ENCODE results near the gene DACT2.

Gene DACT2

DNA sequence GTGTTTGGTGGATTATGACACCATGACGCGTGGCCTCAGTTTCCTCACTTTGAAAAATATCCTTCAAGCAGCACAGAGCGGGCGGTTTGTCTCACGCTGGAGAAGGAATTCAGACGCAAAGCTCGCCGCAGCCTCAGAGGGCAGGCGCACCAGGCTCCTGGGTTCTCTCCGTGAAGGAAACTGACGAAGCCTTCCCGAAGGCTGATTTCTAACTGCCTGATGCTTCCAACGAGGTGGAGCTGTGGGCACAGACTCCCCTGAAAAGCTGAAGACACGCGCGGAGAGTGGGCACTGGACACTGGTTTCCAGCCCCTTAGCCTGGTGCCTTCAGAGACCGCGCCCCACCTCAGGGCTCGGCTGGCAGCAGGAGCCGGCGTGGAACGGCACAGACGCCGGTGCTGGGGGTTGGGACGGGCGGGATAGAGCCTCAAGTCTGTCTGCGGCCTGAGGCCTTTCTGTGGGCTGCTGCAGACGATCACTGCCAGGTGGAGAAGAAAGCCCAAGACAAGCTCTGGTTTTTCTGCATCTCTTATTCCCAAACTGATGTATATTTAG, 56.1 kb downstream of the DACT2 start:
- H3K27me3 ChIP-seq (ENCODE audit: control insufficient read depth in 5 of 5, insufficient read depth in 4 of 5, low read length in 5 of 5): peaks cover 4 to 11% (median 8%) of the 10 kb centered on the region in 5 donors
- H3K4me1 ChIP-seq (ENCODE audit: control insufficient read depth in 5 of 5, insufficient read depth in 5 of 5, low read length in 5 of 5): no peaks in the 10 kb centered on the region
- H3K9me3 ChIP-seq (ENCODE audit: control insufficient read depth in 5 of 5, low read length in 5 of 5): no peaks in the 10 kb centered on the region
- no peak overlapping the region for H3K27ac ChIP-seq (ENCODE audit: low read depth, low read length)
- no peak overlapping the region for H3K4me3 ChIP-seq (ENCODE audit: low read depth in 1 of 5, low read length in 5 of 5)
- H3K9ac ChIP-seq (ENCODE audit: low read length in 5 of 5): no peak overlapping the region
- no peaks in the 10 kb centered on the region for H3K36me3 ChIP-seq (ENCODE audit: control insufficient read depth in 5 of 5, insufficient read depth in 5 of 5, low read length in 5 of 5)

DNA sequence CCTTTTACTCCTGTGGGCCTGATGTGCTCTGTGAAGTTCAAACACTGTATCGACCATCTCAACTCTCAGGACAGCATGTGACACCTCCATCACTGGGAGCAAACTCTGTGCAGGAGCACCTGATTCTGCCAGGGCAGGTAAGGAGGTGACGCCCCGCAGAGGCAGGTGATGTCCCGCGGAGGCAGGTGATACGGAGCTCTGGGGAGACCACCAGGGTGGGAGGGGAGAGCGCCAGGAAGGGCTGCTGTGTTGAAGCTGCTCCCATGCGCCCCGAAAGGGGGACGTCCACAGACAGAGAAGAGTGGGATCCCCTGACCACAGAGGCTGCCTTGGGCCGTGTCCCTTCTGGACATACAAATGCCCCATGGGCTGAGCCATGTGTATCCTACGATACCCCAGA, 58.3 kb downstream of the DACT2 start:
- Histone ChIP-seq H3K9ac (ENCODE audit: low read length in 5 of 5) (no peak overlapping the region), H3K9me3 (ENCODE audit: control insufficient read depth in 5 of 5, low read length in 5 of 5) (no peaks in the 10 kb centered on the region), H3K4me3 (ENCODE audit: low read depth in 1 of 5, low read length in 5 of 5) (no peak overlapping the region), H3K36me3 (ENCODE audit: control insufficient read depth in 5 of 5, insufficient read depth in 5 of 5, low read length in 5 of 5) (no peaks in the 10 kb centered on the region), H3K27me3 (ENCODE audit: control insufficient read depth in 5 of 5, insufficient read depth in 4 of 5, low read length in 5 of 5) (peaks cover 0 to 10% (median 4%) of the 10 kb centered on the region in 5 donors), H3K27ac (ENCODE audit: low read depth, low read length) (no peak overlapping the region), H3K4me1 (ENCODE audit: control insufficient read depth in 5 of 5, insufficient read depth in 5 of 5, low read length in 5 of 5) (no peaks in the 10 kb centered on the region)

DNA sequence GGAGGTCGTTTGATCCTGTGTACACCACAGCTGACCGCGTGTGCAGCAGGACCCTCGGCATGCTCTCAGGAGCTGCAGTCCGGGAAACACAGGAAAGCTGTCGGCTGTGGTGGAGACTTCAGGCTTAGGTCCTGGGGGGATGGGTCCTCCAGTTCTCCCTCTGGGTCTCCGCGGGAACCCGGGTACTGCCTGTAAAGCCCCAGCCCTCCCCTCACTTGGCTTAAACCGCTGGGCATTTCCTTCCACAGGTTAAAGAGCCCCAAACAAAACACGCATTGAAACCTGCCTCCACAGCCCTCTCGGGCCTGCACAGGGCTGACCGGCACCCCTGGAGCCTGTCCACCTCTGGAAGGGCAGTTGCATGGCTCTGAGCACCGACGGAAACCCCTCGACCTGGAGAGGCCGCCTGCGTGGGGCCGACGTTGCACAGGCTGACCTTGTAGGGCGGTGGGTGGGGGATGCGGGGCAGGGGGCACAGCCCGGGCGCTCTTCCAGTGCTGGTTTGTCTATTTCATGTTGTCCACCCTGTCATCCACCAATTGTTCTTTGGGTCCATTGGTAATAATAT, 59.1 kb downstream of the DACT2 start:
- peaks cover 0 to 8% (median 4%) of the 10 kb centered on the region in 5 donors for H3K27me3 ChIP-seq (ENCODE audit: control insufficient read depth in 5 of 5, insufficient read depth in 4 of 5, low read length in 5 of 5)
- H3K4me1 ChIP-seq (ENCODE audit: control insufficient read depth in 5 of 5, insufficient read depth in 5 of 5, low read length in 5 of 5): no peaks in the 10 kb centered on the region
- H3K4me3 ChIP-seq (ENCODE audit: low read depth in 1 of 5, low read length in 5 of 5): no peak overlapping the region
- no peak overlapping the region for H3K9ac ChIP-seq (ENCODE audit: low read length in 5 of 5)
- no peak overlapping the region for H3K27ac ChIP-seq (ENCODE audit: low read depth, low read length)
- H3K36me3 ChIP-seq (ENCODE audit: control insufficient read depth in 5 of 5, insufficient read depth in 5 of 5, low read length in 5 of 5): no peaks in the 10 kb centered on the region
- H3K9me3 ChIP-seq (ENCODE audit: control insufficient read depth in 5 of 5, low read length in 5 of 5): peaks cover 0 to 4% (median 2%) of the 10 kb centered on the region in 5 donors

DNA sequence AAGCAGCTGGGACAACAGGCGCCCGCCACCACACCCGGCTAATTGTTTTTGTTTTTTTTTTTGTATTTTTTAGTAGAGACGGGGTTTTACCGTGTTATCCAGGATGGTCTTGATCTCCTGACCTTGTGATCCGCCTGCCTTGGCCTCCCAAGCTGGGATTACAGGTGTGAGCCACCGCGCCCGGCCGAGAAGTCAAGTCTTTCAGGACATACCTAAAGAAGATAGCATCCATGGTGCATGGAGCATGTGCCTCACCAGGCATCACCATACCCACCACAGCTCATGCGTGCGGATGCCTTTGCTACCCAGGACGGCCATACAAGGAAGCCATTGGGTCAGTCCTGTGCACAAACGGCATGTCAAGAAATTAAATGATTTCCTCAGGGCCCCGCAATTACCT, 60.8 kb downstream of the DACT2 start:
- no peaks in the 10 kb centered on the region for H3K36me3 ChIP-seq (ENCODE audit: control insufficient read depth in 5 of 5, insufficient read depth in 5 of 5, low read length in 5 of 5)
- H3K9me3 ChIP-seq (ENCODE audit: control insufficient read depth in 5 of 5, low read length in 5 of 5): peaks cover 0 to 10% (median 9%) of the 10 kb centered on the region in 5 donors
- H3K9ac ChIP-seq (ENCODE audit: low read length in 5 of 5): no peak overlapping the region
- H3K27ac ChIP-seq (ENCODE audit: low read depth, low read length): no peak overlapping the region
- H3K4me3 ChIP-seq (ENCODE audit: low read depth in 1 of 5, low read length in 5 of 5): no peak overlapping the region
- H3K4me1 ChIP-seq (ENCODE audit: control insufficient read depth in 5 of 5, insufficient read depth in 5 of 5, low read length in 5 of 5): no peaks in the 10 kb centered on the region
- H3K27me3 ChIP-seq (ENCODE audit: control insufficient read depth in 5 of 5, insufficient read depth in 4 of 5, low read length in 5 of 5): peaks cover 0 to 5% (median 4%) of the 10 kb centered on the region in 5 donors

DNA sequence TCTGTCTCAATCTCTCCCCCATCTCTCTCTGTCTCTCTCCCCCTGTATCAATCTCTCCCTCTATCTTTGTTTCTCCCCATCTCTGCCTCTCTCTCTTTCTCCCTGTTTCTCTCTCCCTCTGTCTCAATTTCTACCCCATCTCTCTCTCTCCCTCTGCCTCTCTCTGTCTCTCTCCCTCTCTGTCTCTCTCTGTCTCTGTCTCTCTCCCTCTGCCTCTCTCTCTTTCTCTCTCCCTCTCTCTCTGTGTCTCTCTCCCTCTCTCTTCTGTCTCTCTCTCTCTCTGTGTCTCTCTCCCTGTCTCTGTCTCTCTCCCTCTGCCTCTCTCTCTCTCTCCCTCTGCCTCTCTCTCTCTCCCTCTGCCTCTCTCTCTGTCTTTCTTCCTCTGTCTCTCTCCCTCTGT, 62.6 kb downstream of the DACT2 start:
- Histone ChIP-seq H3K27me3 (ENCODE audit: control insufficient read depth in 5 of 5, insufficient read depth in 4 of 5, low read length in 5 of 5) (peaks cover 0 to 5% (median 0%) of the 10 kb centered on the region in 5 donors), H3K4me3 (ENCODE audit: low read depth in 1 of 5, low read length in 5 of 5) (no peak overlapping the region), H3K9me3 (ENCODE audit: control insufficient read depth in 5 of 5, low read length in 5 of 5) (peaks cover 0 to 10% (median 9%) of the 10 kb centered on the region in 5 donors), H3K27ac (ENCODE audit: low read depth, low read length) (no peak overlapping the region), H3K4me1 (ENCODE audit: control insufficient read depth in 5 of 5, insufficient read depth in 5 of 5, low read length in 5 of 5) (no peaks in the 10 kb centered on the region), H3K36me3 (ENCODE audit: control insufficient read depth in 5 of 5, insufficient read depth in 5 of 5, low read length in 5 of 5) (no peaks in the 10 kb centered on the region), H3K9ac (ENCODE audit: low read length in 5 of 5) (no peak overlapping the region)

All from subcutaneous abdominal adipose tissue (tissue), 5 donors.